Occipital lobe (tissue), 2 donors: Measurements from ENCODE around the gene SSBP2. TPM values are rescaled to one million over a fixed set of nuclear protein-coding genes. Genes with fewer than 3 reads are reported as not detected.
"Not testable (repeated sequence)": the region's sequence is repeated elsewhere in the genome, so short reads cannot be mapped to it uniquely, and the experiment has no call there.

Source experiments
- DNase-seq: peaks from one replicate; lab custom pipeline; 2025; lab: John Stamatoyannopoulos, UW
- total RNA-seq: library from RNA; depleted of rRNA; stranded (reverse); fragments of >200 nt; gene quantifications from one replicate; pipeline ENCODE4 v1.2.3, GENCODE V29; 2014

The SSBP2 gene
- total RNA-seq, 1 donor from 2014 or later, result 372 TPM

- DNase-seq, result no peak
Measured at GRCh38 chr5:81665795-81666194, 85.1 kb downstream of the SSBP2 start.

- DNase-seq, result not testable (repeated sequence)
Measured at GRCh38 chr5:81660624-81661023, 90.3 kb downstream of the SSBP2 start.

- DNase-seq, result no peak
Measured at GRCh38 chr5:81657386-81657785, 93.5 kb downstream of the SSBP2 start.

GRCh38 chr5:81656783-81657182, 94.1 kb downstream of the SSBP2 start:
- no peak for DNase-seq

GRCh38 chr5:81650987-81651386, 99.9 kb downstream of the SSBP2 start:
- no peak for DNase-seq

GRCh38 chr5:81646469-81646995, 104.4 kb downstream of the SSBP2 start:
- DNase-seq, result no peak

GRCh38 chr5:81642210-81642609, 108.7 kb downstream of the SSBP2 start:
- no peak for DNase-seq

- no peak for DNase-seq
Measured at GRCh38 chr5:81639556-81639955, 111.3 kb downstream of the SSBP2 start.

GRCh38 chr5:81638471-81638870, 112.4 kb downstream of the SSBP2 start:
- DNase-seq, result no peak

- DNase-seq, result no peak
Measured at GRCh38 chr5:81633891-81634290, 117.0 kb downstream of the SSBP2 start.

- no peak for DNase-seq
Measured at GRCh38 chr5:81633471-81633870, 117.4 kb downstream of the SSBP2 start.

- DNase-seq, result no peak
Measured at GRCh38 chr5:81632679-81633078, 118.2 kb downstream of the SSBP2 start.

- DNase-seq, result no peak
Measured at GRCh38 chr5:81631621-81632020, 119.3 kb downstream of the SSBP2 start.

- DNase-seq, result no peak
Measured at GRCh38 chr5:81631124-81631523, 119.8 kb downstream of the SSBP2 start.

GRCh38 chr5:81630684-81631083, 120.2 kb downstream of the SSBP2 start:
- no peak for DNase-seq

- no peak for DNase-seq
Measured at GRCh38 chr5:81629986-81630385, 120.9 kb downstream of the SSBP2 start.

- not testable (repeated sequence) for DNase-seq
Measured at GRCh38 chr5:81628061-81628460, 122.8 kb downstream of the SSBP2 start.

- DNase-seq, result no peak
Measured at GRCh38 chr5:81626524-81626923, 124.4 kb downstream of the SSBP2 start.

- no peak for DNase-seq
Measured at GRCh38 chr5:81609810-81610375, 141.0 kb downstream of the SSBP2 start.

GRCh38 chr5:81608976-81609375, 141.9 kb downstream of the SSBP2 start:
- no peak for DNase-seq

- DNase-seq, result no peak
Measured at GRCh38 chr5:81607693-81608092, 143.2 kb downstream of the SSBP2 start.

- DNase-seq, result no peak
Measured at GRCh38 chr5:81606150-81606549, 144.7 kb downstream of the SSBP2 start.

- no peak for DNase-seq
Measured at GRCh38 chr5:81605299-81605698, 145.6 kb downstream of the SSBP2 start.

GRCh38 chr5:81604193-81604592, 146.7 kb downstream of the SSBP2 start:
- DNase-seq, result no peak
